Uterus (tissue), 2 donors: ENCODE results near the gene KIR2DL4.
"Not testable (repeated sequence)": the region's sequence is repeated elsewhere in the genome, so short reads cannot be mapped to it uniquely, and the experiment has no call there.

Experiments used
- CTCF ChIP-seq, 4 experiments: fragments of 200-600 bp in 2 of 4; fragments of 450-650 bp in 2 of 4; sonication (generic) in 2 of 4; IDR thresholded peaks; one replicate each; pipeline ENCODE4 v1.5.1; 2016 to 2019; ENCODE audit warnings: antibody characterized with exemption in 4 of 4, mild to moderate bottlenecking in 2 of 4, moderate library complexity in 1 of 4
- POLR2A ChIP-seq, 2 donors: fragments of 450-650 bp; IDR thresholded peaks; one replicate each; pipeline ENCODE4 v1.6.1; 2016; ENCODE audit warnings: antibody characterized with exemption in 2 of 2, mild to moderate bottlenecking in 1 of 2, moderate library complexity in 1 of 2

GRCh38 chr19:54786091-54786723, 17.2 kb upstream of the KIR2DL4 start:
- TF ChIP-seq CTCF, POLR2A (IDR thresholded peaks at IDR 0.05): not testable (repeated sequence)
